ENCODE data around the gene NTMT1.

Gene NTMT1

DNA sequence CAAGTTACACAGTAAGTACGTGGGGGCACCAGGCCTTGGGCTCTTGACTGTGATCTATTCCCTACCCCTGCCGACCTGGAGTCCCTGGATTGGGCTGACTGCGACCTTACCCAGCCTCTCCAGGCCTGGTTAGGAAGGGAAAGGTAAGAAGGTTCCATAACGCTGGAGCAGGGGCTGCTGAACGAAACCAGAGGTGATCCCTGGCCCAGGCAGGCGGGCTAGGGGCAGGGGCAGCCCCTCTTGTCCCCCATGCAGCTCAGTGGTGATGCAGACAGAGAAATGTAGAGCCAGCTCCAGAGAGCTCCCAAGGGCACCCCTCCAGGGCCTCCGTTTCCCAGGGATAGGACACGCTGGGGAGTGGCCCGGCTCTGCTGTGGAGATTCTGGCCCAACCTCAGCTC lies 53.6 kb downstream of the NTMT1 start:
- no CpG with 5 or more reads among the region's 9 CpGs for whole genome bisulfite sequencing (ENCODE audit: extremely low coverage, insufficient coverage, insufficient read length)
- H2AK5ac ChIP-seq (ENCODE audit: low read length) = no peak overlapping the region
- no peaks in the 10 kb centered on the region for H3K36me3 ChIP-seq (ENCODE audit: control insufficient read depth in 1 of 2, insufficient read depth in 2 of 2, low read length in 2 of 2)
- H2BK12ac ChIP-seq (ENCODE audit: low read length) = no peak overlapping the region
- H3K79me1 ChIP-seq (ENCODE audit: low read length) = no peaks in the 10 kb centered on the region
- no peak overlapping the region for H3K4ac ChIP-seq (ENCODE audit: low read depth, low read length)
- H3K9me3 ChIP-seq (ENCODE audit: insufficient read depth, low read depth, low read length) = peaks cover 2% of the 10 kb centered on the region
- H4K8ac ChIP-seq (ENCODE audit: low read depth, low read length) = no peak overlapping the region
- H3K27me3 ChIP-seq (ENCODE audit: insufficient read depth, low read length) = no peaks in the 10 kb centered on the region
- H3K14ac ChIP-seq (ENCODE audit: low read length) = no peak overlapping the region
- no peak overlapping the region for H3K9ac ChIP-seq (ENCODE audit: low read length)
- no peaks in the 10 kb centered on the region for H3K79me2 ChIP-seq (ENCODE audit: control insufficient read depth, insufficient read depth, low read length, poor library complexity)
- no peaks in the 10 kb centered on the region for H3K4me1 ChIP-seq (ENCODE audit: control insufficient read depth in 1 of 2, insufficient read depth in 2 of 2, low read length in 2 of 2)
- no peak overlapping the region for H3K4me3 ChIP-seq (ENCODE audit: low read depth, low read length)
- no peak overlapping the region for H2AFZ ChIP-seq (ENCODE audit: insufficient read depth, low read length, poor library complexity)
- no peak for DNase-seq
- H3K23ac ChIP-seq (ENCODE audit: low read length) = no peak overlapping the region
- no peak overlapping the region for H3K18ac ChIP-seq (ENCODE audit: low read length)
- H4K12ac ChIP-seq (ENCODE audit: low read depth, low read length) = no peak overlapping the region
- no peak overlapping the region for H2BK5ac ChIP-seq (ENCODE audit: low read depth, low read length, poor library complexity)
- no peak overlapping the region for H3K4me2 ChIP-seq (ENCODE audit: low read length)
- no peak overlapping the region for H2BK120ac ChIP-seq (ENCODE audit: insufficient read depth, low read length, poor library complexity)
- no peak overlapping the region for H3K27ac ChIP-seq (ENCODE audit: low read depth, low read length)
- no peak overlapping the region for H4K91ac ChIP-seq (ENCODE audit: low read depth, low read length)

DNA sequence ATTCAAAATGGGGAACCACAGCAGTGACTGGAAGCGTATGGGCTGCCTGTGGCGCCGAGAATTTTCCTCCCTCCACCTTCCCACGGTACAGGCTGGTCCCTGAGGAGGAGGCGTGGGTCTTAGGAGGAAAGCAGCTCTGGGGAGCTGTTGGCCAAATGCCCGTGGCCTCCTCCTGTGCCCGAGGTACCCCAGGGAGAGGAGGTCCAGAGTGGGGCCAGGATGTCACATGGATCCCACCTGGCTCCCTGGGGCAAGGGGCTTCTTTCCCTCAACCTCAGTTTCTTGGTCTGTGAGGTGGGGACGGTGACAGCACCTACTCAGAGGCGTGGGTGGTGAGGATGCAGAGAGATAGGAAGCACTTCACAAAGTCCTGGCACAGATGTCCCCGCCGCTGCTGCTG lies 56.0 kb downstream of the NTMT1 start:
- H3K4ac ChIP-seq (ENCODE audit: low read depth, low read length) = no peak overlapping the region
- no peaks in the 10 kb centered on the region for H3K79me2 ChIP-seq (ENCODE audit: control insufficient read depth, insufficient read depth, low read length, poor library complexity)
- H4K8ac ChIP-seq (ENCODE audit: low read depth, low read length) = no peak overlapping the region
- H3K4me3 ChIP-seq (ENCODE audit: low read depth, low read length) = no peak overlapping the region
- no peak overlapping the region for H3K14ac ChIP-seq (ENCODE audit: low read length)
- no peaks in the 10 kb centered on the region for H3K9me3 ChIP-seq (ENCODE audit: insufficient read depth, low read depth, low read length)
- no peak overlapping the region for H2AK5ac ChIP-seq (ENCODE audit: low read length)
- no peaks in the 10 kb centered on the region for H3K4me1 ChIP-seq (ENCODE audit: control insufficient read depth in 1 of 2, insufficient read depth in 2 of 2, low read length in 2 of 2)
- no CpG with 5 or more reads among the region's 11 CpGs for WGBS (ENCODE audit: extremely low coverage, insufficient coverage, insufficient read length)
- H3K27me3 ChIP-seq (ENCODE audit: insufficient read depth, low read length) = no peaks in the 10 kb centered on the region
- H3K23ac ChIP-seq (ENCODE audit: low read length) = no peak overlapping the region
- no peak overlapping the region for H4K91ac ChIP-seq (ENCODE audit: low read depth, low read length)
- H2BK5ac ChIP-seq (ENCODE audit: low read depth, low read length, poor library complexity) = no peak overlapping the region
- H3K79me1 ChIP-seq (ENCODE audit: low read length) = no peaks in the 10 kb centered on the region
- H2BK120ac ChIP-seq (ENCODE audit: insufficient read depth, low read length, poor library complexity) = no peak overlapping the region
- H3K27ac ChIP-seq (ENCODE audit: low read depth, low read length) = no peak overlapping the region
- no peak overlapping the region for H2BK12ac ChIP-seq (ENCODE audit: low read length)
- H4K12ac ChIP-seq (ENCODE audit: low read depth, low read length) = no peak overlapping the region
- no peak overlapping the region for H3K18ac ChIP-seq (ENCODE audit: low read length)
- H3K36me3 ChIP-seq (ENCODE audit: control insufficient read depth in 1 of 2, insufficient read depth in 2 of 2, low read length in 2 of 2) = no peaks in the 10 kb centered on the region
- H3K9ac ChIP-seq (ENCODE audit: low read length) = no peak overlapping the region
- H3K4me2 ChIP-seq (ENCODE audit: low read length) = no peak overlapping the region
- H2AFZ ChIP-seq (ENCODE audit: insufficient read depth, low read length, poor library complexity) = no peak overlapping the region
- no peak for DNase-seq

DNA sequence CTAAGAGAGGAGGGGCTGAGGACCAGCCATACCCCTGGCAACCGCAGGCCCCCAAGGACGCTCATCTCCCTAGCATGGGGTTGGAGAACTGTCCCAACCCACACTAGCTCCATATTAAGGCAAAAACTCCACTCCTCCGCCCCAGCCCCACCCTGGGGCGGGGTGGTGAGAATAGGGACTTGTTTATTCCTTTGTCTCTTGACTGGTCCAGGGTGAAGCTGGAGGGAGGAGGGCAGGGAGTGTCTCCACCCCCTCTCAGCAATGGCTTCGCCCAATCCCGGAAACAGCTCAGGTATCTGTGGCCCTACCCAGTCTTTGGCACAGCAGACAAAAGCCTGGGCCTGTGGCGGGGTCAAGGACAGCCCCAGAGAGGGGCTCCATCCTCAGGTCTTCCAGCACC lies 56.4 kb downstream of the NTMT1 start:
- H3K9ac ChIP-seq (ENCODE audit: low read length) = no peak overlapping the region
- no peak overlapping the region for H2BK5ac ChIP-seq (ENCODE audit: low read depth, low read length, poor library complexity)
- H2BK12ac ChIP-seq (ENCODE audit: low read length) = no peak overlapping the region
- H4K8ac ChIP-seq (ENCODE audit: low read depth, low read length) = no peak overlapping the region
- H3K27me3 ChIP-seq (ENCODE audit: insufficient read depth, low read length) = no peaks in the 10 kb centered on the region
- no peaks in the 10 kb centered on the region for H3K9me3 ChIP-seq (ENCODE audit: insufficient read depth, low read depth, low read length)
- H3K14ac ChIP-seq (ENCODE audit: low read length) = no peak overlapping the region
- no peak overlapping the region for H3K23ac ChIP-seq (ENCODE audit: low read length)
- no peak overlapping the region for H3K4me3 ChIP-seq (ENCODE audit: low read depth, low read length)
- no peaks in the 10 kb centered on the region for H3K4me1 ChIP-seq (ENCODE audit: control insufficient read depth in 1 of 2, insufficient read depth in 2 of 2, low read length in 2 of 2)
- no peak overlapping the region for H3K27ac ChIP-seq (ENCODE audit: low read depth, low read length)
- no peaks in the 10 kb centered on the region for H3K79me2 ChIP-seq (ENCODE audit: control insufficient read depth, insufficient read depth, low read length, poor library complexity)
- H3K36me3 ChIP-seq (ENCODE audit: control insufficient read depth in 1 of 2, insufficient read depth in 2 of 2, low read length in 2 of 2) = no peaks in the 10 kb centered on the region
- no peak overlapping the region for H3K4me2 ChIP-seq (ENCODE audit: low read length)
- H3K18ac ChIP-seq (ENCODE audit: low read length) = no peak overlapping the region
- no peak overlapping the region for H4K12ac ChIP-seq (ENCODE audit: low read depth, low read length)
- H2BK120ac ChIP-seq (ENCODE audit: insufficient read depth, low read length, poor library complexity) = no peak overlapping the region
- H3K4ac ChIP-seq (ENCODE audit: low read depth, low read length) = no peak overlapping the region
- DNase-seq = no peak
- H4K91ac ChIP-seq (ENCODE audit: low read depth, low read length) = no peak overlapping the region
- H2AFZ ChIP-seq (ENCODE audit: insufficient read depth, low read length, poor library complexity) = no peak overlapping the region
- WGBS (ENCODE audit: extremely low coverage, insufficient coverage, insufficient read length) = no CpG with 5 or more reads among the region's 7 CpGs
- no peak overlapping the region for H2AK5ac ChIP-seq (ENCODE audit: low read length)
- no peaks in the 10 kb centered on the region for H3K79me1 ChIP-seq (ENCODE audit: low read length)

DNA sequence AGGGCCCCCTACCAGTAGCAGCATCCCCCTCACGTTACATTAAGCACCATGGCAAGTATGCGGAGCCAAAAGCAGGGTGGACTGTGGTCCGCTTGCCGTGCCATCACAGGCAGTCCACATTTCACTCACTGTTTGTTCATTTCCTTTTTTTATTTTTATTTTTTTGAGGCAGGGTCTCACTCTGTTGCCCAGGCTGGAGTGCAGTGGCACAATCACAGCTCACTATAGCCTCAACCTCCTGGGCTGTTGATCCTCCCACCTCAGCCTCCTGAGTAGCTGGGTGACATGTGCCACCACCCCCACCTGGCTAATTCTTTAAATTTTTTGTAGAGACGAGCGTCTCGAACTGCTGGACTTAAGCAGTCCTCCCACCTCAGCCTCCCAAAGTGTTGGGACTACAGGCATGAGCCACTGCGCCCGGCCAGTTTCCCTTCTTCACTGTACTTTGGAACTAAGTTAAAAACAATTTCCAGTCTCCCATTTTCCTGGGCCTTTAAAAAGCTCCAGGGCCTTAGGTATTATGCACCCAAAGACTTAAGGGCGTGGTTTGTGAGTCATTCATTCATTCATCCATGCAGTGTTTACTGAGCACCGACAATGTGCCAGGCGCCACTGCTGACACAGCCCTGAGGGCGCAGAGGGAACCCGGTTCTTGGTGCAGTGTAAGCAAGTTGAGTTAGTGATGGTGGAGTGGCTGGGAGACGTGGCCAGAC lies 59.4 kb downstream of the NTMT1 start:
- DNase-seq = no peak
- Histone ChIP-seq H2AK5ac (ENCODE audit: low read length) (no peak overlapping the region), H2BK5ac (ENCODE audit: low read depth, low read length, poor library complexity) (no peak overlapping the region), H4K8ac (ENCODE audit: low read depth, low read length) (no peak overlapping the region), H3K18ac (ENCODE audit: low read length) (no peak overlapping the region), H3K9me3 (ENCODE audit: insufficient read depth, low read depth, low read length) (no peaks in the 10 kb centered on the region), H3K27me3 (ENCODE audit: insufficient read depth, low read length) (no peaks in the 10 kb centered on the region), H2BK120ac (ENCODE audit: insufficient read depth, low read length, poor library complexity) (no peak overlapping the region), H3K79me2 (ENCODE audit: control insufficient read depth, insufficient read depth, low read length, poor library complexity) (no peaks in the 10 kb centered on the region), H3K36me3 (ENCODE audit: control insufficient read depth in 1 of 2, insufficient read depth in 2 of 2, low read length in 2 of 2) (no peaks in the 10 kb centered on the region), H3K4me3 (ENCODE audit: low read depth, low read length) (no peak overlapping the region), H3K4me2 (ENCODE audit: low read length) (no peak overlapping the region), H4K91ac (ENCODE audit: low read depth, low read length) (no peak overlapping the region), H2BK12ac (ENCODE audit: low read length) (no peak overlapping the region), H3K9ac (ENCODE audit: low read length) (no peak overlapping the region), H3K14ac (ENCODE audit: low read length) (no peak overlapping the region), H3K4me1 (ENCODE audit: control insufficient read depth in 1 of 2, insufficient read depth in 2 of 2, low read length in 2 of 2) (no peaks in the 10 kb centered on the region), H3K27ac (ENCODE audit: low read depth, low read length) (no peak overlapping the region), H2AFZ (ENCODE audit: insufficient read depth, low read length, poor library complexity) (no peak overlapping the region), H3K4ac (ENCODE audit: low read depth, low read length) (no peak overlapping the region), H4K12ac (ENCODE audit: low read depth, low read length) (no peak overlapping the region), H3K23ac (ENCODE audit: low read length) (no peak overlapping the region), H3K79me1 (ENCODE audit: low read length) (no peaks in the 10 kb centered on the region)
- no CpG with 5 or more reads among the region's 15 CpGs for WGBS (ENCODE audit: extremely low coverage, insufficient coverage, insufficient read length)
